ENCODE data around the gene WDR5.

DNA sequence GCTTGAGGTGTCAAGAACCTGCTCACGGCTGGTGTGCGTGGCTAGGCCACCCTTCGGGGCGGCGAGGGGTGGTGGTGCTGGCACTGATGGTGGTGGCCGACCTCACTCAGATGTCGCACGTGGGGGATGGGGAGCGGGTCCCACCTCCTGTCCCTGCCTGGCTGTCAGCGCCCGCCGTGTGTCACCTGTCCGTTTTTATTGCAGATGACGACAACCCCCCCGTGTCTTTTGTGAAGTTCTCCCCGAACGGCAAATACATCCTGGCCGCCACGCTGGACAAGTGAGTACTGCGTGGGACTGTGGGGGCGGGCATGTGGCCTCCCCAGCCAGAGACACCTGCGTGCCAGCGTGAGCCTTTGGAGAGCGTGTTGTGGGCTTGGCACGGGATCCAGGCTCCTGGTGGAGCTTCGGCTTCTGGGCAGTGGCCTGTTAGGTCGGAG, 18.4 kb downstream of the WDR5 start:
- no peak for TF ChIP-seq POLR2A (IDR thresholded peaks at IDR 0.05; ENCODE audit: low read depth, low read length)
- TF ChIP-seq TAF1 (IDR thresholded peaks at IDR 0.05; ENCODE audit: low read depth, low read length), result no peak
- TF ChIP-seq POLR2AphosphoS5 (IDR thresholded peaks at IDR 0.05; ENCODE audit: low read depth, low read length), result no peak

Data from GM12891 (cell line).